SK-N-SH treated with all-trans-retinoic acid at 6 μM for 48 hours (cell line): ENCODE measurements around the gene GRAP.
"Not testable (repeated sequence)": the region's sequence is repeated elsewhere in the genome, so short reads cannot be mapped to it uniquely, and the experiment has no call there.

Source experiments
- CREB5 ChIP-seq: fragments of 250-450 bp; sonication (Bioruptor Pico); IDR thresholded peaks from 2 replicates; pipeline ENCODE4 v1.5.1; 2020; ENCODE audit warnings: low read depth, mild to moderate bottlenecking, moderate library complexity
- ISL1 ChIP-seq: fragments of 250-450 bp; sonication (Bioruptor Pico); IDR thresholded peaks from 2 replicates; pipeline ENCODE4 v2.1.2; 2022; ENCODE audit warnings: mild to moderate bottlenecking, moderate library complexity
- OSR1 ChIP-seq: fragments of 250-450 bp; sonication (Bioruptor Pico); IDR thresholded peaks from 2 replicates; pipeline ENCODE4 v1.8.0; 2022; ENCODE audit warnings: moderate library complexity, mild to moderate bottlenecking, inconsistent platforms
- RARB ChIP-seq: fragments of 250-450 bp; sonication (Bioruptor Pico); IDR thresholded peaks from 2 replicates; pipeline ENCODE4 v1.8.0; 2021; ENCODE audit warnings: mild to moderate bottlenecking, moderate library complexity
- ZFP3 ChIP-seq: fragments of 250-450 bp; sonication (Bioruptor Pico); IDR thresholded peaks from 2 replicates; pipeline ENCODE4 v1.5.0; 2020; ENCODE audit warnings: mild to moderate bottlenecking, moderate library complexity
- ZNF565 ChIP-seq: fragments of 450-650 bp; formaldehyde crosslinking; conservative IDR thresholded peaks from 2 replicates; pipeline ENCODE4 v1.5.0; 2020; ENCODE audit warnings: low read depth, mild to moderate bottlenecking, moderate library complexity
- ZNF70 ChIP-seq: fragments of 450-650 bp; formaldehyde crosslinking; IDR thresholded peaks from 2 replicates; pipeline ENCODE4 v1.5.0; 2020; ENCODE audit warnings: mild to moderate bottlenecking, moderate library complexity

- not testable (repeated sequence) for TF ChIP-seq RARB, OSR1, CREB5, ZFP3, ZNF565, ZNF70, ISL1 (CRISPR knock-in tag)
Observed at GRCh38 chr17:19037547-19037946, 9.2 kb downstream of the GRAP start.
